Fibroblast of lung (primary cell): ENCODE measurements around the gene MYMX. TPM values are rescaled to one million over a fixed set of nuclear protein-coding genes. Genes with fewer than 3 reads are reported as not detected.

ENCODE experiments used
- DNase-seq, 2 donors: peaks; one replicate each; pipeline versions ENCODE4 v3.0.0 to v3.0.0-alpha.2; 2010; ENCODE audit warnings: low read depth in 2 of 2
- H2AFZ ChIP-seq: 2 replicates; pipeline ENCODE4 v1.5.1; 2012; ENCODE audit warnings: low read length, control low read depth, inconsistent platforms
- H3K27ac ChIP-seq: 2 replicates; pipeline ENCODE4 v1.5.1; 2011; ENCODE audit warnings: low read length, control low read depth; ENCODE audit not compliant: insufficient read depth
- H3K27me3 ChIP-seq: 2 replicates; pipeline ENCODE4 v1.5.1; 2011; ENCODE audit warnings: mild to moderate bottlenecking, low read length; ENCODE audit not compliant: control insufficient read depth, insufficient read depth
- H3K36me3 ChIP-seq: 2 replicates; pipeline ENCODE4 v1.5.1; 2011; ENCODE audit warnings: low read length; ENCODE audit not compliant: control insufficient read depth, insufficient read depth
- H3K4me1 ChIP-seq: 2 replicates; pipeline ENCODE4 v1.5.1; 2011; ENCODE audit warnings: low read length; ENCODE audit not compliant: control insufficient read depth, insufficient read depth; ENCODE audit errors: extremely low read depth
- H3K4me2 ChIP-seq: 2 replicates; pipeline ENCODE4 v1.5.1; 2011; ENCODE audit warnings: low read length, control low read depth; ENCODE audit not compliant: insufficient read depth; ENCODE audit errors: extremely low read depth
- H3K4me3 ChIP-seq, 4 experiments: fragments of 200-600 bp in 1 of 4; sonication (generic) in 1 of 4; replicated peaks in 1 of 4; 2 replicates each; pipeline ENCODE4 v1.5.1; 2011 to 2016; ENCODE audit warnings: low read length in 4 of 4, low read depth in 3 of 4, mild to moderate bottlenecking in 3 of 4, control low read depth in 2 of 4, inconsistent platforms in 1 of 4, mixed read lengths in 1 of 4; ENCODE audit not compliant: insufficient read depth in 1 of 4; ENCODE audit errors: control extremely low read depth in 1 of 4
- H3K79me2 ChIP-seq: 2 replicates; pipeline ENCODE4 v1.5.1; 2012; ENCODE audit warnings: mild to moderate bottlenecking, low read length, inconsistent platforms; ENCODE audit not compliant: control insufficient read depth, insufficient read depth
- H3K9ac ChIP-seq: 2 replicates; pipeline ENCODE4 v1.5.1; 2011; ENCODE audit warnings: mild to moderate bottlenecking, low read length, control low read depth; ENCODE audit not compliant: insufficient read depth
- H3K9me3 ChIP-seq: 2 replicates; pipeline ENCODE4 v1.5.1; 2012; ENCODE audit warnings: low read depth, low read length; ENCODE audit not compliant: control insufficient read depth, insufficient read depth
- H4K20me1 ChIP-seq: 2 replicates; pipeline ENCODE4 v1.5.1; 2011; ENCODE audit warnings: low read length; ENCODE audit not compliant: control insufficient read depth, insufficient read depth; ENCODE audit errors: extremely low read depth
- EZH2 ChIP-seq: IDR thresholded peaks from 2 replicates; pipeline ENCODE4 v1.5.1; 2012; ENCODE audit warnings: low read length, control low read depth, mild to moderate bottlenecking; ENCODE audit errors: missing control alignments
- polyA plus RNA-seq, 2 donors: library from polyadenylated mRNA; depleted of rRNA in 1 of 2; stranded (reverse) in 1 of 2; unstranded in 1 of 2; fragments of >200 nt; gene quantifications; 2 replicates each; pipeline ENCODE4 v1.2.1, GENCODE V29; 2011 to 2012; ENCODE audit warnings: missing spikeins in 1 of 2
- total RNA-seq: library from RNA; depleted of rRNA; stranded (reverse); fragments of >200 nt; gene quantifications from 2 replicates; pipeline ENCODE4 v1.2.1, GENCODE V29; 2014
- TF ChIP-seq, protein P1 (sequence below), 2 donors: IDR thresholded peaks in 1 of 2; conservative IDR thresholded peaks in 1 of 2; 1 replicate in 1 of 2; 2 replicates in 1 of 2; pipeline ENCODE4 v1.5.1; 2011 to 2012; ENCODE audit warnings: low read length in 2 of 2, control low read depth in 1 of 2, inconsistent platforms in 1 of 2, low read depth in 1 of 2, mild to moderate bottlenecking in 1 of 2

MYMX gene
- total and polyA plus RNA-seq, 2 donors (not counting 1 experiment from before 2014, with no cell fraction given), result not detected

DNA sequence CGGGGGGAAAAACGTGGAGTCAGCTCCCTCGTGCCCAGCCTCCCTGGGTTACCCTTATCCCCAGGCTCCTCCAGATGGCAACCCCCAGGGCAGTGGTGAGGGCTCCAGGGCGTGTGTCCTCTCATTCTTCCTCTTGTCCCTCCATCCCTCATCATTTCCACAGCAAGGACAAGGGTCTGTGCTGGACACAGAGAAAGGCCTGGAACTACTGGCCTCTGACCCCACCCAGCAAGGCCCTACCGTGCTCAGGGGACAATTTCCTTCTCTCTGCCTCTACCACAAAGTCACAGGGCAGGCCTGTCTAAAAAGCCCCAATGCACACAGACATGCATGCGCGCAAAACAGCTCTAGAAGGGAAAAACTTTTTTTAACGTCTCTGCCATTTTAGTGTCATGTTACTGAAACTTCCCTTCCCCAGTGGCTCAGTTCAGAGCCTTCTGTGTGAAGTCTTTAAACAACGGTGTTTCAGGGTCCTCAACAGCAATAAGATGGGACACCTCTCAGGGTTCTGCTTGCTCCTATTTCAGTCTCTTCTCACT lies 41.7 kb downstream of the MYMX start:
- TF ChIP-seq, protein P1, sequence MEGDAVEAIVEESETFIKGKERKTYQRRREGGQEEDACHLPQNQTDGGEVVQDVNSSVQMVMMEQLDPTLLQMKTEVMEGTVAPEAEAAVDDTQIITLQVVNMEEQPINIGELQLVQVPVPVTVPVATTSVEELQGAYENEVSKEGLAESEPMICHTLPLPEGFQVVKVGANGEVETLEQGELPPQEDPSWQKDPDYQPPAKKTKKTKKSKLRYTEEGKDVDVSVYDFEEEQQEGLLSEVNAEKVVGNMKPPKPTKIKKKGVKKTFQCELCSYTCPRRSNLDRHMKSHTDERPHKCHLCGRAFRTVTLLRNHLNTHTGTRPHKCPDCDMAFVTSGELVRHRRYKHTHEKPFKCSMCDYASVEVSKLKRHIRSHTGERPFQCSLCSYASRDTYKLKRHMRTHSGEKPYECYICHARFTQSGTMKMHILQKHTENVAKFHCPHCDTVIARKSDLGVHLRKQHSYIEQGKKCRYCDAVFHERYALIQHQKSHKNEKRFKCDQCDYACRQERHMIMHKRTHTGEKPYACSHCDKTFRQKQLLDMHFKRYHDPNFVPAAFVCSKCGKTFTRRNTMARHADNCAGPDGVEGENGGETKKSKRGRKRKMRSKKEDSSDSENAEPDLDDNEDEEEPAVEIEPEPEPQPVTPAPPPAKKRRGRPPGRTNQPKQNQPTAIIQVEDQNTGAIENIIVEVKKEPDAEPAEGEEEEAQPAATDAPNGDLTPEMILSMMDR (conservative IDR thresholded peaks at IDR 0.05 in 1 of 2, IDR thresholded peaks at IDR 0.05 in 1 of 2; ENCODE audit: low read depth in 1 of 2, low read length in 2 of 2), result no peak
- no peak for TF ChIP-seq EZH2
- Histone ChIP-seq H3K9ac (no peak overlapping the region), H3K27me3 (no peaks in the 10 kb centered on the region), H4K20me1 (no peaks in the 10 kb centered on the region), H3K27ac (no peak overlapping the region), H3K36me3 (peaks cover 11% of the 10 kb centered on the region), H3K4me3 (no peak overlapping the region), H3K4me2 (no peak overlapping the region), H2AFZ (no peak overlapping the region), H3K79me2 (peaks cover 21% of the 10 kb centered on the region), H3K9me3 (no peaks in the 10 kb centered on the region), H3K4me1 (peaks cover 6% of the 10 kb centered on the region)
- DNase-seq, result no peak

DNA sequence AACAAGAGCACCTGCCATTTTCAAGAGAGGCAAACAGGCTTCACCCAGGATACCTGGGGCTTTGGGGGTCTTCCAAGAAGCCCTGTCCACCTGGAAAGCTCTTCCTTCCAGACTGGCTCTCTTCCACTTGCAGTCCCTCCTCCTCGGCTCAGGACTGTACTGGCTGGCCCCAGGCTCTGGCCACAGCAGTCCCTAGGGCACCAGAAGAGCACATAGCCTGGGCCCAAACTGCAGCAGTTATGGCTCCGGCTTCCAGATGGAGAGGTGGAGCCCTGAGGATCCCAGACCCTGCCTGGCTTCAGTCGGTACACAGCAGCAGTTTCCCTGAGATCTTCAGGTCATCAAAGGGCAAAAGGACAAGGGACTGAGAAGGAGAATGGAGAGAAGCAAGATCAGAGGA lies 42.2 kb downstream of the MYMX start:
- Histone ChIP-seq H3K4me2 (no peak overlapping the region), H2AFZ (no peak overlapping the region), H3K9ac (no peak overlapping the region), H3K27me3 (no peaks in the 10 kb centered on the region), H3K27ac (no peak overlapping the region), H4K20me1 (no peaks in the 10 kb centered on the region), H3K79me2 (peaks cover 21% of the 10 kb centered on the region), H3K4me3 (no peak overlapping the region), H3K4me1 (peaks cover 9% of the 10 kb centered on the region), H3K36me3 (peaks cover 10% of the 10 kb centered on the region), H3K9me3 (no peaks in the 10 kb centered on the region)
- TF ChIP-seq EZH2, result no peak
- TF ChIP-seq, protein P1 (conservative IDR thresholded peaks at IDR 0.05 in 1 of 2, IDR thresholded peaks at IDR 0.05 in 1 of 2; ENCODE audit: low read depth in 1 of 2, low read length in 2 of 2), result no peak
- no peak for DNase-seq

DNA sequence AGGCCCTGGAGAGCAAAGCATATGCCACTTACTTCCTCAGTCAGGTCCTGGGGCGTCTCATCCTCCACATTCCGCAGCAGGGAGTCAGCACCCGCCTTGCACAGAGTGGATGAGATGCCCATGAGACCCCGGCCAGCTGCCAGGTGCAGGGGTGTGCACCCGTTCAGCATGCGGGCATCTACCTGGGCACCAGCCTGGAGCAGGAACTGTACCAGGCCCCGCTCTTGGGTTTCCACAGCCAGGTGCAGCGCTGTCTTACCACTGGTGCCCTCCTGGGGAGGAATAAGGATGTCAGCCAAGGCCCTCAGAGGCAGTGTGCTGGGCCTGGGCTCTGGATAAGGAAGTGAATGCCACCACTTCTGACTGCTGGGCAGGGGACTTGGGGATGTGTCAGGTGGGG lies 43.3 kb downstream of the MYMX start:
- Histone ChIP-seq H3K79me2 (peaks cover 19% of the 10 kb centered on the region), H3K4me2 (no peak overlapping the region), H3K4me1 (peaks cover 12% of the 10 kb centered on the region), H3K9me3 (no peaks in the 10 kb centered on the region), H3K27me3 (no peaks in the 10 kb centered on the region), H3K27ac (no peak overlapping the region), H3K9ac (no peak overlapping the region), H2AFZ (no peak overlapping the region), H3K36me3 (peaks cover 6% of the 10 kb centered on the region), H4K20me1 (no peaks in the 10 kb centered on the region), H3K4me3 (no peak overlapping the region)
- TF ChIP-seq EZH2, result no peak
- TF ChIP-seq, protein P1 (conservative IDR thresholded peaks at IDR 0.05 in 1 of 2, IDR thresholded peaks at IDR 0.05 in 1 of 2; ENCODE audit: low read depth in 1 of 2, low read length in 2 of 2), result no peak
- no peak for DNase-seq
